HG02884 (cell line): ENCODE results near the gene FAM133A.

ENCODE experiments used
- ATAC-seq: cut with Tn5 transposase; IDR thresholded peaks from one replicate; pipeline ENCODE4 v1.9.1; 2021; ENCODE audit warnings: mild to moderate bottlenecking, moderate library complexity; ENCODE audit not compliant: unreplicated experiment

FAM133A gene

DNA sequence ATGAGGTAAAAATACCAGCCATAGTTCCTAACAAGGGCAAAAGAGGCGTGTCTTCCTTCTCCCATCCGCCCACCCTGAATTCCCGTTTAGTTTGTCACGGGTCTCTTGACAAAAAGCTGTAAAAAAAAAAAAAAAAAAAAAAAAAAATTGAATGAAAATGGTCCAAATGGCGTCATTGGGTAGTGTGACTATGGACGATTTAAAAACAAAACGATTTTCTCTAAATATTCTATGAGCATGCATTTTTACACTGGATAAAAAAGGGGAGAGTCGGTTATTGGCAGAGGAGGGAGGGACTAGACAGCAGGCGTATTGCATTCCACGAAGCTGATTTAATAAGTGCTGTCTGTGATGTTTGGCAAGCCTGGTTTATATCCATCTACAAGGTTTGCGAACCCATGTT lies at the start of gene FAM133A:
Gene FAM133A (plus strand): TSS at position 338 of the 403 bp plus-strand sequence. CDS start 35,214 bp downstream, outside the sequence.
- ATAC-seq: no peak

- ATAC-seq: no peak
Measured at GRCh38 chrX:93637591-93637990, 36.4 kb upstream of the FAM133A start.

- ATAC-seq: no peak
Measured at GRCh38 chrX:93649381-93649780, 24.6 kb upstream of the FAM133A start.

DNA sequence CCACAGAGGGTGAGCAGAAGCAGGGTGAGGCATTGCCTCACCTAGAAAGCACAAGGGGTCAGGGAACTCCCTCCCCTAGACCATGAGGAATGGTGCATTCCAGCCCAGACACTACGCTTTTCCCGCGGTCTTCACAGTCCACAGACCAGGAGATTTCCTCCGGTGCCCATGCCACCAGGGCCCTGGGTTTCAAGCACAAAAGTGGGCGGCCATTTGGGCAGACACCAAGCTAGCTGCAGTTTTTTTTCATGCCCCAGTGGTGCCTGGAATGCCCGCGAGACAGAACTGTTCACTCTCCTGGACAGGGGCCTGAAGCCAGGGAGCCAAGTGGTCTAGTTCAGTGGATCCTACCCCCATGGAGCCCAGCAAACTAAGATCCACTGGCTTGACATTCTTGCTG lies 13.4 kb upstream of the FAM133A start:
- no peak for ATAC-seq

DNA sequence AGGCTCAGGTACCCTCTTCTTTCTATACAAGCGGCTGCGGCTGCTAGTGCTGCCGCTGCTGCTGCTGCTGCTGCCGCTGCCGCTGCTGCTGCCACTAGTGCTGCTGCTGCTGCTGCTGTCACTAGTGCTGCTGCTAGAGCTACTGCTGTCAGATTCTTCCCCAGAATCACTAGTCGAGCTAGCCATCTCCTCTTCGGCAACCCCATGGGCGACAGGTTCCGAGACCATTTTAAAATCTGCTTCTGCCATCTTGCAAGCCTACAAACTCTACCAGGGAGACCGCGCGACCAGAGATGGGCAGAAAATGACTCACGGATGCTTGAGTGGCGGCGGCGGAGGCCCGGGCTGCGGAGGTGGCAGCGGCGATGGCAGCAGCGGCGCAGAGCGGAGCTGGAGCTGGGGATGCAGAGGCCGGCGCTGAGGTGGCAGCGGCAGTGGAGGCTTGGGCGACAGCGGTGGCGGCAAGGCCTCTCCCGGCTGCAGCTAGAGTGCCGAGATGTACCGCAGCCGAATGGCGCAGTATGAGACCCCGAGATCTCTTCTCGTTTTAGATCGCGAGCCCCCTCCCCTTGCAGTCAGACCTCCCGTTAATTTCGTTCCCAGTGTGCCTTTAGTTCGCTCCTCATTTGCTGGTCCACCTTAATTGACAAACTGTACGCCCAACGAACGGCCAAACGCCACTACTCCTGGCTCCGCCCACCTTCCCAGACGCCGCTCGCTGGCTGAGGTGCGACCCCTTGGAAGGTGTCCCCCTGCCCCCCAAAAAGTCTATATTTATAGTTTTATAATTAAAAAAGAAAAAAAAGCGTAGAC lies 744 bp upstream of the FAM133A start, which contains the start of gene NAP1L3:
Gene NAP1L3 (minus strand): TSS at position 523 of the 813 bp plus-strand sequence. CDS start 274 bp downstream, at position 249.
- ATAC-seq: peak; percentile 43

DNA sequence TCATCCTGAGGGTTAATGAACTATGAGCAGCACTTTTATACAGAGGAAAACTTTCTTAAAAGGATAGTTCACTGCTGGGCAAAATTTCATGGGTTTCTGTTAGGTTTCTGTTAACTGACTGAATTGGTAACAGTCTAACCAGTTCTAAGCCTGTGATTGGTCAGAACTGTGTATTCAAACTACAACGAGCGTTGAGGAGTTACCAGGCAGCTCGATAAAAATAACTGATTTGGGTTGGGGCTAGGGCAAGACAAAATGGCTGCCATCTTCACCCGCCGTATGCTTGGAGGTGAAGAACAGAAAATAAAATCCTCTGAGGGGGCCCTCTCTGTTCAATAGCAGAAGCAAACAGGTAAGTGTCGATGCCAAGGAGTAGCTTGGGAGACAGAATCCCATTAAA lies 22.0 kb downstream of the FAM133A start:
- ATAC-seq: no peak

DNA sequence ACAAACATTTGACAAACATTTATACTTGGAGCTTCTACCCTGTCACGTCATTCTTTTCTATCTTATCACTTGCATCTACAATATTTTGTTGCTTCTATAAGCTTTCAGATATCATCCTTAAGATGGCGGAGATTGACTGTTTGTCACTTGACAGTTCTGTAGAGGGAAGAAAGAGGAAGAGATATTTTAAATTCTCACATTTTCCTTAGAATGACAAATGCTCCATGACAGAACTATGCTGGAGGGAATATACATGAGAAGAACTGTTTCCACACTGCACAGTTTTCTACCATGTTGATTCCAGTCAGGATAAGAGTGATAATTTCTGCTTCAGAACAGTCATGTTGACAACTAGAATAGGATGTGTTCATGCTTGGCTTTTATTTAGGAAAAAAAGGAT lies 29.7 kb downstream of the FAM133A start:
- no peak for ATAC-seq

- ATAC-seq: no peak
Measured at GRCh38 chrX:93711076-93711475, 37.1 kb downstream of the FAM133A start.

DNA sequence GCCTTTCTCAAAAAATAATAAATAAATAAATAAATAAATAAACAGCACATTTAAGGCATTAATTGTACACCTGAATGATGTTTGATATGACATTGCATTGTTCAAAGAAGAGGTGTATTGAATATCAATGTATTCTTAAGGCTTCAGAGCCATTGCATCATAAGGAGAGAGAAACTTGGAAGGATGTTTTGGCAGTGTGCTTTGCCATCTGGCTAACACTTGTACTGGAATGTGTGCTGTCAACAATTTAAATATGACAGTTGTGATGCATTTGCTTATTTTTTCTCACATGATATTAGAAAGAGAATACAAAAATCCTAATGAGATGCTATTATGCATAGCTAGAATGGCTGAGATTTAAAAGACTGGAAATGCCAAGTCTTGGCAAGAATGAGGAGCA lies 67.8 kb downstream of the FAM133A start:
- ATAC-seq: no peak

- no peak for ATAC-seq
Measured at GRCh38 chrX:93760163-93760562, 86.2 kb downstream of the FAM133A start.
